Hematopoietic multipotent progenitor cell treated with erythropoietin and hydrocortisone succinate and interleukin-3 and kit ligand, for 6 days (in vitro differentiated cells): ENCODE results near the gene SAFB.

Experiments used
- DNase-seq: peaks from one replicate; pipeline ENCODE4 v3.0.0-alpha.2; 2015

SAFB gene

GRCh38 chr19:5671600-5671999, 48.7 kb downstream of the SAFB start:
- DNase-seq: no peak

DNA sequence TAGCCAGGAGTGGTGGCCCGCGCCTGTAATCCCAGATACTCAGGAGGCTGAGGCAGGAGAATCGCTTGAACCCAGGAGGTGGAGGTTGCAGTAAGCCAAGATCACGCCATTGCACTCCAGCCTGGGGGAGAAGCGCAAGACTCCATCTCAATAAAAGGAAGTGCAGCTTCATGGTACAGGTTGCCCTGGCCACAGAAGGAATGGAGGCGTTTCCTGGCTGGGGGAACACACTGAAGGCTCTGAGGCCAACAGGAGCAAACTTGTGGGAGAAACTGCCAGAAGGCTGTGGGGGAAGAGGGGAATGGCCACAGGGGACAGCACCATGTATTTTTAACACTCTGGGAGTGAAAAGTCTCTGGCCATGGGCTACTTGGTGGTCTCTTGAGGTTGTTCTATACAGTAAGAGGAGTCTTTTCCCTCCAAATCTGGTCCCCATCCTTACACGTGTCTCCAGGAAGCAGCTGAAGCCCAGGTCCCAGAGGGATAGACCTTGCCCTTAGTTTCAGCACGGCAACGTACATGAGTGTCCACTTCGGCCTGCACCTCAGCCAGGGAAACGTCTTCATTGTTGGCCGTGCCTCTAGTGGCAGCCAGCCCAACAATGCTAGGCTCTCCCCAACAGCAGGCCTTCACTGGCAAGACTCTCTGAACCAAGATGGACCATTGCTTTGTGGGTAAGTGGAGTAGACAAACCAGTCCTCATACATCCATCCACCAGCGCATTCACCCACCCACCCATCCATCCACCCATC, 50.0 kb downstream of the SAFB start:
- no peak for DNase-seq

DNA sequence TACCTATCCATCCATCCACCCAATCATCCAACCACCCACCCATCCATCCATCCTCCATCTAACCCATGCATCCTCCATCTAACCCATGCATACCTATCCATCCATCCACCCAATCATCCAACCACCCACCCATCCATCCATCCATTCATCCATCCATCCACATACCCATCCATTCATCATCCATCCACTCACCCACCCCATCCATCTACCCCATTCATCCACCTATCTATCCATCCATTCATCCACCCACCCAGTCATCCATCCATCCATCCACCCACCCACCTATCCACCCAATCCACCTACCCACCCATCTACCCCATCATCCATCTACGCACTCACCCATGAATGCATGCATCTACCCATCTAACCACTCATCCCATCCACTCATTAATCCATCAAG, 50.9 kb downstream of the SAFB start:
- no peak for DNase-seq

GRCh38 chr19:5674714-5675113, 51.8 kb downstream of the SAFB start:
- DNase-seq: no peak

DNA sequence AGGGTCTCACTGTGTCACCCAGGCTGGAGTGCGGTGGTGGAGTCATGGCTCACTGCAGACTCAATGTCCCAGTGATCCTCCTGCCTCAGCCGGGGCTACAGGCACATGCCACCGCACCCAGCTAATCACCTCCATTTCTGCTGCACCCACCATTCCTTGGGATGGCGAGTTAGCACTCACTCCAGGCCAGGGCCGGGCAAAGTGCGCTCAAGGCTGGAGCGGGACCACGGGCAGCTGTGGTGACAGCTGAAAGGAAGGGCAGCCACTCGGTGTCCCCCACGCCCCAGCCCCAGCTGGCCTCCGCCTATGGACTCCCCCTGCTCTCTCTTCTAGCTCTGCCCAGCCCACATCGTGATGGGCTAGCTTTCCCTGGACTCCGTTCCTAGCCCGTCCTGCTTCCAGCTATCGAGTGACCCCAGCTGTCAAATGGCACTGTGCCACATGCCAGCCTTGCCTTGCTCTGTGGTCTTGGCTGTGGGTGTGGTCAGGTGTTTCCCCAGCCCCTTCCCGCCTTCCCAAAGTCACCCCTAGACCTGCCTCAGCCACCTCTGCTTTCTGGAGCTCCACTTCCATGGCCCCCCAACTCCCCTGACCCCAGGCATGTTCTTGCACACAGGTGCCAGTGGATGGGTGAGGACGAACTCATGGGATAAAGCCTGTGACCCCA, 53.4 kb downstream of the SAFB start:
- peak; percentile 38 for DNase-seq

- no peak for DNase-seq
Measured at GRCh38 chr19:5676772-5677105, 53.9 kb downstream of the SAFB start.

- DNase-seq: no peak
Measured at GRCh38 chr19:5677136-5677535, 54.3 kb downstream of the SAFB start.

GRCh38 chr19:5677580-5677979, 54.7 kb downstream of the SAFB start:
- DNase-seq: no peak

GRCh38 chr19:5678071-5678718, 55.3 kb downstream of the SAFB start:
- DNase-seq: no peak

GRCh38 chr19:5679289-5680083, 56.6 kb downstream of the SAFB start:
- no peak for DNase-seq

GRCh38 chr19:5680084-5680436, 57.2 kb downstream of the SAFB start:
- no peak for DNase-seq

- peak; percentile 99 for DNase-seq
Measured at GRCh38 chr19:5680437-5681368, 57.8 kb downstream of the SAFB start, which contains the start of the genes HSD11B1L and MICOS13. TSS of gene HSD11B1L (plus strand) at chr19:5681027. CDS start at chr19:5684833, 3,806 bp downstream. TSS of gene MICOS13 (minus strand) at chr19:5680516. CDS start at chr19:5680486, 30 bp downstream.

DNA sequence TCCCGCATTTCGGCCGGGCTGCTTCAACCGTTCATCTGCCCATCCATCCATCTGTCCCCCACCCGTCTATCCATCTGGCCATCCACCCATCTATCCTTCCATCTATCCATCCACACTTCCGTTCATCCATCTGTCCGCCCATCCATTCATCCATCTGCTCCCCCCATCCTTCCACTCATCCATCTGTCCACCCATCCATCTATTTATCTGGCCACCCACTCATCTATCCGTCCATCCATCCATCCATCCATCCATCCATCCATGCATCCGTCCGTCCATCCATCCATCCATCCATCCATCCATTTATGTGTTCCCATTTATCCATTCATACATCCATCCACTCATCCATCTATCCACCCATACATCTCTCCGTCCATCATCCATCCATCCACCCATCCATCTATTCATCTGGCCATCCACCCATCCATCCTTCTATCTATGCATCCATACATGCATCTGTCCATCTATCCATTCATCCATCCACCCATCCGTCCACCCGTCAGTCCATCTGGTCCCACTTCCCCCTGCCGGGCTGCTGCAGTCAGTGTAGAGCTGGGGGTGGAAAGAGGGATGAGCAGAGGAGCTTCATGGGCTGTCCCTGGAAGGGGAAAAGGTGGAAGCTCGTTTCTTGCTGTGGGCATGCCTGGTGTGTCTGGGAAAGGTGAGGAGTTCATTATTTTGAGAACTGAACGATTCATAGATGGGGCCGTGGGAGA, 58.7 kb downstream of the SAFB start:
- no peak for DNase-seq

DNA sequence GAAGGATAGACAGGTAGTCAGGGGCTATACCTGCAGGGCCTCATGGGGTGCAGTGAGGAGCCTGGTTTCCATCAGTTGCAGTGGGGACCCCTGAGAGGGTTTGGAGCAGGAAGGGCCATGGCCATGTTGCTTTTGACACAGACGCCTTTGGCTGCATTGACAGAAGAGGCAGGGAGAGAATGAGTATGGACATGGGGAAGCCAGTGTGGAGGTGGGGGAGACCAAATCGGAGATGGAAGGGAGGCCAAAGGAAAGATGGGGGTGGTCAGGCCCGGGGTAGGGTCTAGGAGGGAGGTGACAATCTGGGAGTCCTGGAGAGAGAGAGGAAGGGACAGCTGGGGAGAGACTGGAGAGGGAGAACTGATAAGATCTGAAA, 59.2 kb downstream of the SAFB start:
- DNase-seq: no peak

DNA sequence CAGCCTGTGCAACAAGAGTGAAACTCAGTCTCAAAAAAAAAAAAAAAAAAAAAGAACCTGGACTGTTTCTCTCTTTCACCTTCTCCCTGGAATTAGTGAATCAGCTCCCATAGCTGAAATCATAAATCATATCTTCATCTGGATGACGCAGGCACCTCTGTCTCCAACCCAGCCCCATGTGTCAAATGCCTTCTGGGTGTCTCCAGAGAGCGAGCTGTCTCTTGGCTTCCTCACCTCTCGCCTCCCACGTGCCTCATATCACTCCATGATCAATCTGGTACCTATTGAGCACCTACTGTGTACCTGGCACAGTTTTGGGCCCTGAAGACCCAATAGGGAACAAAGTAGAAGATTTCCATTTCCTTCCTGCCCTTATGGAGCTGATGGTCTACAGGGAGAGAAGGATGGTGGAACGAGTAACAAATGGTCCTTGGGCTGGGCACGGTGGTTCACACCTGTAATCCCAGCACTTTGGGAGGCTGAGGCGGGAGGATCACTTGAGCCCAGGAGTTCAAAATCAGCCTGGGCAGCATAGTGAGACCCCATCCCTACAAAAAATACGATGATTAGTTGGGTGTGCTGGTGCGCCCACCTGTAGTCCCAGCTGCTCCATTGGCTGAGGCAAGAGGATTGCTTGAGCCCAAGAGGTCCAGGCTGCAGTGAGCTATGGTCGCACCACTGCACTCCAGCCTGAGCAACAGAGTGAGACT, 60.4 kb downstream of the SAFB start:
- no peak for DNase-seq

DNA sequence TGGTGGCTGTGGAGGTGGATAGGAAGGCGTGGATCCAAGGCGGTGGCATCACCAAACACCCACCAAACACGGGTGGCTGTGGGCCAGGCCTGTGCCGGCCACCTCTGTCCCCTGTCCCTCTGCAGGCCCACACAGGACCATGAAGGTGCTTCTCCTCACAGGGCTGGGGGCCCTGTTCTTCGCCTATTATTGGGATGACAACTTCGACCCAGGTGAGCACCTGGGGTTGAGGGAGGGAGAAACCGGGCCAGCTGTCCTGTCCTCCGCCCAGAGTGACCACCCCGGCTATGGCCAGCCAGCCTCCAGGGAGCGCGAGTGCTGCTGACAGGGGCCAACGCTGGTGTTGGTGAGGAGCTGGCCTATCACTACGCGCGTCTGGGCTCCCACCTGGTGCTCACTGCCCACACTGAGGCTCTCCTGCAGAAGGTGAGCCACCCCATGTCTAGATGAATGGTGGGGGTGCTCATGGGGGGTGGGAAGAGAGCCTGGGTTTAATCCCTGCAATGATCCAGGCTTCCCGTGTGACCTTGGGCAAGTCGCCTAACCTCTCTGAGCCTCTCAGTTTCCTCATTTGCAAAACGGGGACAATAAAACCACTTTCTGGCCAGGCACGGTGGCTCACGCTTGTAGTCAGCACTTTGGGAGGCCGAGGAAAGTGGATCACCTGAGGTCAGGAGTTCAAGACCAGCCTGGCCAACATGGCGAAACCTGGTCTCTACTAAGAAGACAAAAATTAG, 62.0 kb downstream of the SAFB start:
- DNase-seq: no peak

DNA sequence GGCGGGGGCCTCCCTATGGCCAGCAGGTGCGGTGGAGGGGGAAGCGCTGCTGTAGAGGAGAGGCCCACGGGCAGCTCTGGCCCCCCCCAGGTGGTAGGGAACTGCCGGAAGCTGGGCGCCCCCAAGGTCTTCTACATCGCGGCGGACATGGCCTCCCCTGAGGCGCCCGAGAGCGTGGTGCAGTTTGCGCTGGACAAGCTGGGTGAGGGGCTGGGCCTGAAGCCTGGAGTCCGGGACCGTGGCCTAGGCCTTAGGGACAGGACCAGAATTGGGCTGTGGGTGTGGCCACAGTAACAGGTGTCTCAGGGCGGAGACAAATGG, 63.4 kb downstream of the SAFB start:
- no peak for DNase-seq

- DNase-seq: peak; percentile 98
Measured at GRCh38 chr19:5686647-5687359, 63.9 kb downstream of the SAFB start.

DNA sequence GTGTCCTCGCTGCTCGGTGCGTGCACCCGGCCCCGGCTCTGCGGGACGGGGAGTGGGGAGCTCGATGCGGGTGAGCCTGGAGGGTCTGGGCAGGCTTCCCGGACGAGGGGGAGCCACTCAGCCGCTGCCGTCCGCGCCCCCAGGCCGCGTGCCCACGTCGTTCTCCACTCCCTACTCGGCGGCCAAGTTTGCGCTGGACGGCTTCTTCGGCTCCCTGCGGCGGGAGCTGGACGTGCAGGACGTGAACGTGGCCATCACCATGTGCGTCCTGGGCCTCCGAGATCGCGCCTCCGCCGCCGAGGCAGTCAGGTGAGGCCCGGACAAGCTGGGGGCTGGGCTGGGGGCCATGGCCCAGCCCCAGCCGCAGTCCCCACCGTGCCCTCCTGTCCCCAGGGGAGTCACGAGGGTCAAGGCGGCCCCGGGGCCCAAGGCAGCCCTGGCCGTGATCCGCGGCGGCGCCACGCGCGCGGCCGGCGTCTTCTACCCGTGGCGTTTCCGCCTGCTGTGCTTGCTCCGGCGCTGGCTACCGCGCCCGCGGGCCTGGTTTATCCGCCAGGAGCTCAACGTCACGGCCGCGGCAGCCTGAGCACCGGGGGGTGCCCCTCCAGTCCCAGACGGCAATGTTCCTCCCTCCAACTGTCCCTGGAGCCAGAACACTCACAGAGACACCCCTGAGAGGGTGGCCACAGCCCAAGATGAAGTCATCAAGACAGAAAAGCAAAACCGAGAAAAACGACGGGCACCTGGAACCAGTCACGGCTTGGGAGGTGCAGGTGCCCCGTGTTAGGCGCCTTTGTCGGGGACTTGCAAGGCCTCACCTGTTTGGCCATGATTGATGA, 64.7 kb downstream of the SAFB start:
- DNase-seq: no peak
